Hematopoietic multipotent progenitor cell treated with erythropoietin and hydrocortisone succinate and interleukin-3 and kit ligand, for 17 days (in vitro differentiated cells): ENCODE data around the gene TMEM185B.
"Not testable (repeated sequence)": the region's sequence is repeated elsewhere in the genome, so short reads cannot be mapped to it uniquely, and the experiment has no call there.

Experiments
- DNase-seq: peaks from one replicate; pipeline ENCODE4 v3.0.0-alpha.2; 2015; ENCODE audit warnings: low spot score

TMEM185B gene

DNA sequence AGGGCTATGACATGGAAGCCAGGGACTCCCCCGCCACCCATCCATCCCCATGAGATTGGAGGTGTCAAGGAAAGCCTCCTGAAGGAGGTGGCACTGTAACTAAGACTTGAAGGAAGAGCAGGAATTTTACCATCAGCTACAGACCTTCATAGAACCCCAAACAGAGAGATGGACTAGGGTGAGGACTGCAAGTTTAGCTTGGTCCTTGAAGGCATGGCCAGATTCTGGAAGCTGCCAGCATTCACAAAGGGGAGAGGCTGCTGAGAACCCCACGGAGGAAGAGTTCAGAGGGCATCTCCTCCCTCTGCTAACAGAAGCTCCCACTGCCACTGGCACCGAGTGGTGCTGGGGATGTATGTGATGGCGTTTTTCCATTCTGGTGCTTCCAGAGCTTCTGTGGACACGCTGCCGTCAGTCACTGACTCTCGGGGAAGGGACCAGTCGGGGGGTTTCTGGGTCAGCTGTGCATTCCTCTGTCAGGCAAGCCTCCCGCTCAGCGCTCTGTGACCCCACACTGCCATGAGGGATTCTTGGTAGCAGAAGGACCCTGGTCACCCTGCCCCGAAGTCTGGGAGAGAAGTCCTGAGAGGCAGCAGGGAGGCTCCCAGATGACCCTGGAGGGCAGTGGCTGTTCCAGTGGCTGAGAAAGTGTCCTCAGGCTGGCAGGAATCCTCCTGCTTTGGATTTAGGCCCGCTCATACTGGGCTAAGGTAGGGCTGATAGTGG is 18.1 kb downstream of the TMEM185B start:
- DNase-seq: no peak

DNA sequence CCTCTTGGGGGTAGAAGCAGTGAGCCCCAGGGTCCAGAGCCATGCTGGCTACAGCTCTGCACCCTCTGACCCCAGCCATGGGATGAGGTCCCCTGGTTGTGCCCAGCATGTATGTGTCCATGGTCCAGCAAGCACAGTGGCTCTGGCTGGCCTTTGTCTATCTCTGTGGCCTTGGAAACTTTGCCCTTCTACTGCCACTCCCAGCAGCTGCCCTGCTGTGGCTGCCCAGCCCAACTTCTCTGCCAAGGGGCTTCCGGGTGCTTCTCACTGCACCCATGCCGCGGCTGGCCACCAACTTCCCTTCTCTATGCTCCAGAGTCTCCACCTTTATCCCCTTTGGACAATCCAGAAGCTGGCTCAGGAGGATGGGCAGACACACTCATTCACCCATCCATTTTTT is 18.8 kb downstream of the TMEM185B start:
- no peak for DNase-seq

DNA sequence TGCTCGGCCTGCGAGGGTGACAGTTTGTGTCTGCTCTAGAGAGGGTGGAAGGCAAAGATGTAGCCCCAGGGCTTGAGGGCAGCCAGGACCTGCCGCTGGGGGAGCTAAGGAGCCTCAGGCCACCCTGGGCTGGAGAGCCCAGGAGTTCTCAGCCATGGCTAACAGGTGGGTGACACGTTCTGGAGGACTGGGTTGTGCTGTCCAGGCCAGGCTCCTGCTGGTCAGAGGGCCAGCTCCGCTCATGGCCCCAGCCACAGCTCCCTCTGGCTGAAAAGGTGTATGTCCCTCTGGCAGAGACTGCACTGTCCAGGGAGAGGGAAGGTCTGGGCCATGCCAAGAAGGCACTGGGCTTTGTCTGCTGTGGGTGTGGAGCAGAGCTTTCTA is 19.2 kb downstream of the TMEM185B start:
- no peak for DNase-seq

DNA sequence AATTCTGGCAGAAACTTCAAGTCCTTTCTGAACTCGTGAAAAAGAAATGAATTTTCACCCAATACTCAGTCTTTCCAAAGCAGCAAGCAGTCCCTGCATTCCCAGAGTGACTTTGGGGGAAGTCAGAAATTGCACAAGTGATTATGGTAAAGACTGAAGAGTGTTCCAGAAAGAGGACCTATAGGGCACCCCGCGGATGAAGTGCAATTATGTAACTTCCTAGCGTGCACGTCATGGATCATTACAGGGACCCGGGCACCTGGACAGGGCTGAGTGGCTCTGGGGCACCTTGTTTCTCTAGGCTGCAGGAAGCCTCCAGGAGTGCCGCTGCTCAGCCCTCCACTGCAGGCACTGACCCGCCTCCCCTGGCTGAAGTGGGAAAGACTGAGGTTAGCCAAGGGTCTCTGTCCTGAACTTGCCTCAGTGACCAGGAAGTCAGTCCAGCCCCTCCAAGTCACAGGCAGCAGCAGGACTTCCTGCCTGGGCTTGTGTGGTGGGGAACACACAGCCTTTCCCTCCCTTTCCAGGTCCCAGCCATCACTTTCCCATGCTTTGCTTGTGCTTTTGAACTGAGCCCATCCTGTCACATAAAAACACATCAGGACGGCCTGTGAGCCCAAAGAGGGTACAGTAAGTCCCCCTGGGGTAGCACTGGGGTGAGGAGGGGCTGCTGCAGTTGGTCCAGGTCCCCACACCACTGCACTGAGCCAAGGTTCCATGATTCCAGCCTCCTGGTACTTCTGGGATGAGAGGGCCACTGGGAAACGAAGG is 19.8 kb downstream of the TMEM185B start:
- DNase-seq: no peak

DNA sequence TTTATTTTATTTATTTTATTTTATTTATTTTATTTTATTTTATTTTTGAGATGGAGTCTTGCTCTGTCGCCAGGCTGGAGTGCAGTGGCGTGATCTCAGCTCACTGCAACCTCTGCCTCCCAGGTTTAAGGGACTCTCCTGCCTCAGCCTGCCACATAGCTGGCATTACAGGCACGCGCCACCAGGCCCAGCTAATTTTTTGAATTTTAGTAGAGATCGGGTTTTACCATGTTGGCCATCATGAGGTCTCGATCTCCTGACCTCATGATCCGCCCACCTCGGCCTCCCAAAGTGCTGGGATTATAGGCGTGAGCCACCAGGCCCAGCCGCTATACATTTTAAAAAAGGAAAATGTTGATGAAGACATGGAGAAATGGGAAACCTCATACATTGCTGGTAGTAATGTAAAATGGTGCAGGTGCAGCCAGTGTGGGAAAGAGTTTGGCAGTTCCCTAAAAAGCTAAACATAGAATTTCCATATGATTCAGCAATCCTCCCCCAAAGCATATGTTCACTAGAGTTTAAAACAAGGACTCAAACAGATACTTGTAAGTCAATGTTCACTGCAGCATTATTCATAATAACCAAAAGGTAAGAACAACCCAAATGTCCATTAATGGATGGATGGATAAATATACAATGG is 23.3 kb downstream of the TMEM185B start:
- DNase-seq: not testable (repeated sequence)

DNA sequence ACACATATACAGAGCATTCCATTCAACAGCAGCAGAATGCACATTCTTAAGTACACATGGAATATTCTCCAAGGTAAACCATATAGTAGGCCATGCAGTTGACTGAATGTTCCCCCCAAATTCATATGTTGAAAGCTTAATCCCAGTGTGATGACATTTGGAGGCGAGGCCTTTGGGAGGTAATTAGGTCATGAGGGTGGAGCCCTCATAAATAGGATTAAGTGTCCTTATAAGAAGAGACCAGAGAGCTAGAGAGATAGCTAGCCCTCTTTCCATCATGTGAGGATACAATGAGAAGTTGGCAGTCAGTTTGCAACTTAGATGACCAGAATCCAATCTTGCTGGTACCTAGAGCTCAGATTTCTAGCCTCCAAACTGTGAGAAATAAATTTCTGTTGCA is 27.6 kb downstream of the TMEM185B start:
- no peak for DNase-seq

DNA sequence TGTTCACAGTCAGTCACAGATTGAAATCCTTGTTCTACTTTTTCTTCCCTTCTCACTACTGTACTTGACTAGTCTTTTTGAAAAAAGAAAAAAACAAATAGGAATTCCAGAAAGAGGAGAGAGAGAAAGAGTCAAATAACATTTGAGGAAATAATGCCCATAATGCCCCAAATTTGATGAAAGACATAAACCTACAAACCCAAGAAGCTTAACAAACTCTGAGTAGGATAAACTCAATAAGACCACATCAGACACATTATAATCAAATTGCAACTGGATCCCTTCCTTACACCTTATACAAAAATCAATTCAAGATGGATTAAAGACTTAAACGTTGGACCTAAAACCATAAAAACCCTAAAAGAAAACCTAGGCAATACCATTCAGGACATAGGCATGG is 30.9 kb downstream of the TMEM185B start:
- no peak for DNase-seq

DNA sequence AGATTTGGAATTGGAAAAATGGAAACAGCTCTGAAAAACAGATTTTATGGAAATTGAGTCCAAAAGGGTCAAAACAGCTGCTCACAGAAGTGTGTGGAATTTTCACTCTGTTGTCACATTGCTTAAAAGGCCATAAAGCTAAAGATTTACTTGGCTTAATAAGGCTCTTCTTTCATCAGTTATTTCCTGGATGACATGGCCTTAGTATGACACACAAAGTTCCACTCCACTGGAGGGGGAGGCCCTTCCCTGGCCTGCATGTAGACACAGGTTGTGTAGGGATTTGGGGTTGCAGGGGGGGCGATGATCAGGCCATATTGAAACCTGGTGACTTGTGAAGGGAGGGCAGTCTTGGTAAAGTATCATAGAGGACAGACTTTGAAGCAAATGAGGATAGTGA is 34.0 kb downstream of the TMEM185B start:
- no peak for DNase-seq

DNA sequence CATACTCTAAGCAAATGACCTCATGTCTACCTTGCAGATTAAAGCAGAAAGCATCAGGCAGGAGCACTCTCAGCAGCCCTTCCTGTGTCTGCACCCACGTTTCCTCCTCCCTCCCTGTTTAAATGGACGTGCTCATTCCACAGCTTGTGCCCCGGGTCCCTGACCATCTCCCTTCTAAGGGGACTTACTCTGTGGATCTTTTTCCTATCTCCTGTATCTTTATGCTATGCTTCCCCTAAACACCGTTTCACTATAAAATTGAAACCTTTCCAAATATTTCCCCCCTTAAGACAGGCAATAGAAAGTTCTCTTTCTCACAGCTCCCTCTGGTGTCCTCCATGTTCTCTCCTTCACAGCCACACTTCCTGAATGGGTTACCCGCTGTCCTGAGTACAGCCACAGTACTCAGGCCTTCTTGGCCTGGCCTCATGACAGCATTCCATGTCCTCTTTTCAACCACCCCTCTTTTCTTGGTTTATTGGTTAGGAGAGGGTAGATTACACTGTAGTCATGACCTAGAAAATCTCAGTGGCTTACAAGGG is 41.1 kb downstream of the TMEM185B start:
- DNase-seq: no peak

DNA sequence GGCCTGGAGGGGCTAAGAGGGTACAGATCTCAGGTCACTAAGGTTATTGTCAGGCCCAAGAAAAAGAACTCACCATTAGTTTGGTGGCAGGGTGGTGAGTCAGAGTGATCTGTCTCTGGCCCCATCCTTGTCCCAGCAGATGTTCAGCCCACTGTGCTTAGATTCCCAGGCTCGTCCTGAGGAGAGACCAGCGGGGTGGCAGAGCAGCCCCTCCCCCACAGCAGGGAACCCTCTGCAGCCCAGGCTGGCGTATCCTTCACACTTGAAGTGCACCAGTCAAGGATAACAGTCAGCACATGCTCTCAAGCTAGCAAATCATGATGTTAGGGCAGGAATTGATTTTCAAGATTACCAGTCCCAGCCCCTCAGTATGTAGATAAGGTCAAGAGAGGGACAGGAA is 43.1 kb downstream of the TMEM185B start:
- DNase-seq: no peak

DNA sequence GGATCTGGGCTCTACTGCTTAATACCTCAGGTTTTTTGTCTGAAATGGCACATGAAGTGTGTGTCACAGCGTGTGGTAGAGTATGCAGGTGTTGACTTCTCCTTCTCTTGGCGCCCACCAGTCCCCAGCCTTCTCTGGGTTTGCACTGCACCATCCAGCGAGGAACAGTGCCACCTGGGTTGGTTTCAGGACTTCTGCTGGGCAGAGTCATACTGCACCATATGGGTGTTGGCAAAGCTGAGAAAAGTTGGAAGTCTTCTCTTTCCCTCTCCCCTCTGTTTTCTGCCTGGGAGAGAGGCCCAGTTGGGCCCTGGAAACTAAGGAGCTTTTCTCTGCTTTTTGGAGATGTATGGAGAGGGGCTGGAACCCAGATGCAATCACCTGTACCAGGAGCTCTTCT is 43.8 kb downstream of the TMEM185B start:
- DNase-seq: no peak

DNA sequence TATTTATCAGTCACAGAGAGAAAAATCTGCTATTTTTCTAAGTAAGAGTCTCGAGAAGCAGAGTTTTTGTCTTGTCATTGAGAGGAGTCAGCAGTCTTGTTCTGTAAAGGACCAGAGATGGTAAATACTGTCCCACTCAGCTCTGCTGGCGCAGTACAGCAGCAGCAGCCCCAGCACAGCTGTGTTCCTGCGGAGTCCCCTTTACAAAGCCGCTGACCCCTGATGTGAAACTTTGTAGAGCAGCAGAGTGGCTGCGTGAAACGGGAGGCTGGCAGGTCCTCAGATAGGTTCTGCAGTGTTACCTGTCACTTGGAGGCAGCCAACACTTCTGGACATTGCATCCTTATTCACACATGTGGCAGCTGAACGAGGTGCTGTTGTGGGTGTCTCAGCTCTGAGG is 45.2 kb downstream of the TMEM185B start:
- no peak for DNase-seq

DNA sequence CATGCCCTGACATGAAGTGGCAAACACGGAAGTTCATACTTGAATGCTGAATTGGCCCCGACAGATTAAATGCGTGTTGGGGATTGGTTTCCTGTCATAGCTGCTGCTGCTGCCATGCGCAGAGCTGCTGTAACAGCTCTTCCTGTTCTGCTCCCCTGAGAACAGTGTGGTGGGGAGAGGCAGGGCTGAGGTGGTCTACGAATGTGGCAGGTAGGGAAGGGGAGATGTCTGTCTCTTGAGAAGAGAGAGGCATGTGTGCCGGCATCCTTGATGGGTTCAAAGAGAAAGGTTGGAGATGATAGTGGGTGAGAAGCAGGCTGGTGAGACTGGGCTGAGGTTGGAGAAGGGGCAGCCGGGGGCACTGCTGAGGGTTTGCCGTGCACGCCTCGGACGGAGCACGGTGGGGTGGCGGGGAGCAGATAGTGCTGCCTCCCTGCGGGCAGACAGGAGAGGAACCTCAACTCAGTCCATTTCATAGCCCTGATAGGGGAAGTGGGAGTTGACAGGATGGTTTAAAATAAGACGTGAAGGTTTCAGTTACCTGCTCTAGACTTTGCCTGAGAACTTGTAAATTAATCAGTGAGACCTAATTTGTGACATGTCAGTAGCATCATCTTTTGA is 46.1 kb downstream of the TMEM185B start:
- no peak for DNase-seq

DNA sequence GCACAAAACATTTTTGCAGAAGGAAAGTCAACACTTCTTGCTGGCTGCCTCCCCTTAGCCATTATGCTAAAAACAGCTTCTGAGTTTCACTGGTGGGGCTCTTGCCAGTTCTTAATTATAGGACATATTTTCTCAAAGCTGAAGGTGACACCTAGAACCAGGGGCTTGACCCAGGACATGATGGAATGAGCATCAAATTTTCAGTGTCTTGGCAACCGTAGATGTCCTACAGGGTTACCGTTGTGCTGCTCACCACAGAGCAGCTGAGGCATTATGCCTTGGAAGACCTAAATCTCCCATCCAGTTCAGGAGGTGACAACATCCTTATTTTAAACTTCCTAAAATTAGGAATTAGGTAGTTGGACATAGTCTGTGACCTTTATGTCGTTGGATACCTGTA is 46.7 kb downstream of the TMEM185B start:
- DNase-seq: no peak

DNA sequence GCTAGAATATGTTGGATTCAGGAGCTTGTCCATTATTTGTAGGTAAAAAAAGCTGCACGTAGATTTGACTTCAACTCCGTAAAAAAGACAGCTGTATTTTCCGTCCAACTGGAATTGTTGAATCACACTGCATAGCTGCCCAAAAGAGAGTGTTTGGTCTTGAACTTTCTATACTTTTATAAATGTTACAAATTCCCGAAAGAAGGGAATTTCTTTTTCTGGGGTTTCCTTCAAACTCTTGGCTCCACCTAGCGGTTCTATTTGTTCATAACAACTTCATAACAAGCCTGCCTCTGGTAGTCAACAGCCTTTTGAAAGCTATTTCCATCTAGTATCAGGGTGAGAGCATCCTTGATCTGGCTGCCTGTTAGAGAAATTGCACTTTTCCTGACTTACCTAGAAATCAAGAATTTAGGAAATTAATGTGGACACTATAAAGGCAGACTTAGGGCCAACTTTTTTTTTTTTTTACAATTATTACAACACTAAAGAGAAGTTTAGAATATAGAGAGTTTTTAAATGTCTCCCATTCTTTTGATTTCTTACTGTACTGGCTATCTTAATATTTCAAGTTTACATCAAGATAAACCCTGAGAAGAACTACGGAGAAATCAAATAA is 48.1 kb downstream of the TMEM185B start:
- peak; percentile 44 for DNase-seq
